Right hindlimb (tissue), 1 donor: Measurements from ENCODE around the gene RNF157.
"Not testable (repeated sequence)": the region's sequence is repeated elsewhere in the genome, so short reads cannot be mapped to it uniquely, and the experiment has no call there.

ENCODE experiments used
- DNase-seq: peaks from one replicate; pipeline ENCODE4 v3.0.0-alpha.2; 2018

The RNF157 gene

GRCh38 chr17:76270127-76270592, 29.9 kb upstream of the RNF157 start:
- no peak for DNase-seq

- DNase-seq: no peak
Observed at GRCh38 chr17:76268991-76269981, 29.0 kb upstream of the RNF157 start.

GRCh38 chr17:76268015-76268749, 27.9 kb upstream of the RNF157 start:
- DNase-seq: no peak

GRCh38 chr17:76267581-76268001, 27.3 kb upstream of the RNF157 start:
- not testable (repeated sequence) for DNase-seq

DNA sequence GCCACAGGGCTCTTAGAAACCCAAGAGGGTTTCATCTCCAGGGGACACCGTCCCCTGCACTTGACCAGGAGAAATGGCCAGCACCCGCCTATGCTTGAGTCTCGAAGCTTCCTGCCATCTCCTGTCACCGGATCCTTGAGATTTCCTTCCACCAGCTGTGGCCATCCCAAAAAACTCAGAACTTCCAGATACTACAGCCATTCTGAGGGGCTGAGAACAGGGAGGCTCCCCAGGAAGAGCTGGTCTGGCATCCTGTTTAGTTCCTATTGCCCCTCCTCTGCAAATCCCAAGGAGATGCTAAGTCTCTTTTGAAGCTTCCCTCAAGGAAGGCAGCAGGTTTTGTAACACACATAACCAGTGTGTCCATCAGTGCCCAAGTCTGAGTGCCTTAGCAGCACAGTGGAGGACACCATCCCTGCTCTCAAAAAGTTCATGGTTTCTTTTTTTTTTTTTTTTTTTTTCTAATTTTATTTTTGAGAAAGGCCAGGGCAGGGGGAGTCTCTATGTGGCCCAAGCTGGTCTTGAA, 26.8 kb upstream of the RNF157 start:
- DNase-seq: no peak

- peak; percentile 53 for DNase-seq
Observed at GRCh38 chr17:76266244-76266938, 26.1 kb upstream of the RNF157 start.

DNA sequence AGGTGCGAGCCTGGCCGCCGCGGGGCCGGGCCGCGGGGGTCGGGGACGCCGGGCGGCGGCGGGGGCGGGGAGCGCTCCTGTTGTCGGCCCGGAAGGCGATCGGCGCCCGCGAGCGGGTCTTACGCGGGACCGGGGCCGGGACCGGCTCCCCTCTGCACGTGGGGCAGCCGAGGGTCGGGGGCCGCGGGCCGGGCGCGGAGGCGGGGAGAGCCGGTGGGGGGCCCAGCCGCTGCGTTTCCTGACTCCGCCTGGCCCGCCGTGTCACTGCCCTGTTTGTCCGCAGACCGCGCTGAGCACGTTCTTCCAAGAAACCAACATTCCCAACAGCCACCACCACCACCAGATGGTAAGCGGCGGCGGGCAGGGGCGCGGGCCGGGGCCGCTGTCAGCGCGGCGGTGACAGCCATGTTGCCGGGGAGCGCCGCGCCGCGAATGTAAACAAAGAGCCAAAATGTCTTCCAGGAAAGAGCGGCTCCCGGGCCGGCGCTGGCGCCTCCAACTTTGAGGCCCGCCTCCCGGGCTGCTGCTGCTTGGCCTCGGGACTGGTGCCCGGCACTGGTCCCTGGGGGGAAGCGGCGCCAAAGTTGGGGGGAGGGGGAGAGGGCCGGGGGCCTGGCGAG, 25.4 kb upstream of the RNF157 start:
- peak; percentile 75 for DNase-seq

DNA sequence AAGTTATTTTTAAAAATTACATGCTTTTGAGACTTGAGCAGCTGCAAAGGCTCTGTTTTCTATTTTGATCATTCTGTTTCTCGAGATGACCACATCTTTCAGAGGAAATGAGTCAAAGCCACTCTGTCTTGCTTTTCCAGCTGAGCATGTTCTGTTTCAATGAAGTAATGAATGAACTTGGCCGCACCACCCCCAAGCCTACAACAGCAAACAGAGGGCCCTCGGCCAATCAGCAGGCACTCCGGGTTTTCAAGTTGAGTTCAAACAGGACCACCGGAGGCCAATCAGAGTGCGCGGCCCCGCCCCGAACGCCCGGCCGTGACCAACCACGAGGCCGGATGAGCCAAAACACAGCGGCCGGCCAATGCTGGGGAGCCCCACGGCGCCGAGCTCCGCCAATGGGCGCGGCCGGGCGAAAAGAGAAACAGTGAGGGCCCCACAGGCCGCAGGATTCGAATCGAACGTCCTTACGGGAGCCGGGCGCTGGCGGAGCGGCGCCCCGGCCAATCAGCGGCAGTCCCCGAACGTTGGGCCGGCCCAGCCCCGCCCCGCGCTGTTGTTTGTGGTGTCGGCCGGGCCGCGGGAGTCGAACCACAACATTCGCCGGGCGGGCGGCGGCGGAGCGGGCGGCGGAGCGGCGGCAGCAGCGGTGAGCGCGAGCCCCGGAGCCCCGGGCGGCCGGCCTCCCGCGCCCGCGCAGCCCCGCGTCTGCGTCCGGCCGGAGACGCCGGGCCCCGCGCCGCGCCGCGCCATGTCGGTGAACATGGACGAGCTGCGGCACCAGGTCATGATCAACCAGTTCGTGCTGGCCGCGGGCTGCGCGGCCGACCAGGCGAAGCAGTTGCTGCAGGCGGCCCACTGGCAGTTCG, 24.7 kb upstream of the RNF157 start, which contains the start of gene UBALD2:
TSS of gene UBALD2 (plus strand) at position 594 of the 869 bp plus-strand sequence. CDS start at position 752, 158 bp downstream.
- peak; percentile 100 for DNase-seq

- DNase-seq: no peak
Observed at GRCh38 chr17:76264425-76264754, 24.1 kb upstream of the RNF157 start.

GRCh38 chr17:76263896-76264295, 23.6 kb upstream of the RNF157 start:
- no peak for DNase-seq

DNA sequence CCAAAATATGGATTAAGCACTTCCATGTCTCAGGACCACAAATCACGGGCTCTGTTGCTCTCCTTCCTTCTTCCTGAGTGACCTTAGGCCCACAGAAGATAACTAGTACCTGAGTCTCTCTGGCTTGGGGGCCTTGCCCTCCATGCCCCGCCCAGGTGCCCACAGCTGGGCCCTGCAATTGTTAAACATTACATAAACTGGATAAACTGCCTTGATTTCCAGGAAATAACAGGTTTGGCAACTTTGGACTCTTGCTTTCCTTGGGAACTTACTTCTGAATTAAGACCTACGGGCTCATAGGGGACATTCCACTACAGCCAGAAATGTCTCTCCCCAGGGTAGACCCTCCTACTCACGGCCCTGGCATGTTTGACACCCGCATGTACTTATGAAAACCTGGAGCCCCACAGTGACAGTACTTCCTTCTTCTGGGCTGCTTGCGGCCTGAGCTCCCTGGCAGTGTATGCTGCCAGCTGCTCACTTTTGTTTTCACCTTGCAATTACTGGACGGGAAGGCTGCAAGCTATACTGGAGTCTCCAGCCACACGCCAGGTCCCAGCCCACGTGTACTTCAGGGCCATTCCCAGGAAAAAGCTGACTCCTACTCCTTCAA, 22.5 kb upstream of the RNF157 start:
- no peak for DNase-seq

DNA sequence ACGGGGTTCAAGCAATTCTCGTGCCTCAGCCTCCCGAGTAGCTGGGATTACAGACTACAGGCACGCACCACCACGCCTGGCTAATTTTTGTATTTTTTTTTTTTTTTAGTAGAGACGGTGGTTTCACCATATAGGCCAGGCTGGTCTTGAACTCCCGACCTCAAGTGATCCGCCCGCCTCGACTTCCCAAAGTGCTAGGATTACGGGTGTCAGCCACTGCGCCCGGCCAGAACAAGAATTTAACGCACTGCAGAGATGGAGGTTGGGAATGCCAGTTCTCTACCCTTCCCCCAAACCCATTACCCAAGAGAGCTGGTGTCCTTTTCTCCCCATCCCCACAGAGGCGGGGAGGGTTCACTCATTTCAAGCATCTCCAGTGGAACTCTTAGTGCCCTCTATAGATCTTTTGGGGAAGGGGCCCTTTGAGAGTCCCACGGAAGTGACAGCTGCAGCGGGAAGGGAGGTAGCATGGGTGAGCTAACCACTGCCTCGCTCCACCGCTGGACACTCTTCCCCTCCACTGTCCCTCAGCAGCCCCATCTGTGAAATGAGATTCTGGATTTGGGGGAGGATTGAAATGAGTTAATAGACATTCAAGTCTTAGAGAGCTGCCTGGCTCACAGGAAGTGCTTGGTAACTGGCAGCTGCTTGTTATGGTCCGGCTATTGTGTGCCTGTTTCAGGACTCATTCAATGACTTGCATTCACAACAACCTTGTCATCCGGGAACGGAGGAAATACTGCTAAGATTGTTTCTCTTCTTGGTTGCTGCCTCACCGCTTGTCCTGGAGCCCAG, 21.3 kb upstream of the RNF157 start:
- DNase-seq: no peak

GRCh38 chr17:76260669-76261068, 20.4 kb upstream of the RNF157 start:
- no peak for DNase-seq

DNA sequence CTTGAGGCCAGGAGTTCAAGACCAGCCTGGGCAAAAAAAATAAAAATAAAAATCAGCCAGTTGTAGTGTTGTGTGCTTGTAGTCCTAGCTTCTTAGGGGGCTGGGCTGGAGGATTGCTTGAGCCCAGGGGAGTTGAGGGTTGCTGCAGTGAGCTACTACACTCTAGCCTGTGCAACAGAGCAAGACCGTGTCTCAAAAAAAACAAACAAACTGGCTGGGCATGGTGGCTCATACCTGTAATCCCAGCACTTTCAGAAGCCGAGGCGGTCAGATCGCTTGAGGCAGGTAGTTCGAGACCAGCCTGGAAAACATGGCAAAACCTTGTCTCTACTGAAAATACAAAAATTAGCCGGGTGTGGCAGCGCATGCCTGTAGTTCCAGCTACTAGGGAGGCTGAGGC, 19.9 kb upstream of the RNF157 start:
- DNase-seq: no peak

DNA sequence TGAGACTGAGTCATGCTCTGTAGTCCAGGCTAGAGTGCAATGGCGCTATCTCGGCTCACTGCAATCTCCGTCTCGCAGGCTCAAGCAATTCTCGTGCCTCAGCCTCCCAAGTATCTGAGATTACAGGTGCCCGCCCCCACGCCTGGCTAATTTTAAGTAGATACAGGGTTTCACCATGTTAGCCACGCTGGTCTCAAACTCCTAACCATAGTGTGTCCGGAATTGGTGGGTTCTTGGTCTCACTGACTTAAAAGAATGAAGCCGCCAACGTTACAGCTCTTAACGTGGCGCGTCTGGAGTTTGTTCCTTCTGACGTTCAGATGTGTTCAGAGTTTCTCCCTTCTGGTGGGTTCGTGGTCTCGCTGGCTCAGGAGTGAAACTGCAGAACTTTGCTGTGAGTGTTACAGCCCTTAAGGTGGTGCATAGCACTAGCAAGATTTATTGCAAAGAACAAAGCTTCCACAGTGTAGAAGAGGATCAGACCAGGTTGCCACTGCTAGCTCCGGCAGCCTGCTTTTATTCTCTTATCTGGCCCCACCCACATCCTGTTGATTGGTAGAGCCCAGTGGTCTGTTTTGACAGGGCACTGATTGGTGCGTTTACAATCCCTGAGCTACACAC, 16.2 kb upstream of the RNF157 start:
- not testable (repeated sequence) for DNase-seq

GRCh38 chr17:76255801-76256429, 15.6 kb upstream of the RNF157 start:
- no peak for DNase-seq

DNA sequence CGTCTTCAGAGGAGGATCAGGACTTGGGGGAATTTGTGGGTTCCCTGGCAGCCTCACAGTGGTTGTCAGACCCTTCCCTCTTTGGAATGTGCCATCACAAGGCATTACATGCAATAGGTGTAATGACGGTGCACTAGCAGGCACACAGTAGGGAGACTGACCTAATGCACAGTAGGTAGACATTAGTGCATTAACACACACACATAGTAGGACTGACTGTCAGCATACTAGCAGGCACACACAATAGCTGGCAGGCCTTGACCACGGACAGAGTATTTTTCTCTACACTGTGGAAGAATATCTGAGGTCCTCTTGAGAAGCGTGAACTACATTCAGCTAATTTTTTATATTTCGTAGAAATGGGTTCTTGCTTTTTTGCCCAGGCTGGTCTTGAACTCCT, 14.0 kb upstream of the RNF157 start:
- DNase-seq: no peak

DNA sequence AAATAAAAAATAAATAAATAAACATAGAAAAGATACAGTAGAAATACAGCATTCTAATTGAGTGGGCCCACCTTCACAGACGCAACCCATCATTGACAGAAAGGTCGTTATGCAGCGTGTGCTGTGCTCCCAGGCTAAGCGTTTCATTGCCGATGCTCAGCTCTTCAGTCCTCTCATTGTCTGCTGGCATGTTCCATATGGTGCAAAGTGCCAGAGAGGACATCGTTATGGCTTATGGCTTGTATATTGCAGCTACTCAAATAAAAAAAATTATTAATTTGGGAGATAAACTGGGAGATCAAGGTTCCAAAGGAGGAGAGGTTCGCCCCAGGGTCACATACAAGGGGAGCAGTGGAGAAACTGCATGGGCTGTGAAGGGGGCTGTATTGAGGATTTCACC, 13.5 kb upstream of the RNF157 start:
- no peak for DNase-seq
